WTC11 (cell line): Measurements from ENCODE around the gene ADGRL2. TPM values are rescaled to one million over a fixed set of nuclear protein-coding genes. Genes with fewer than 3 reads are reported as not detected.

Source experiments
- ATAC-seq: fragments of 200-7000 bp; cut with Tn5 transposase; 2 replicates; pipeline ENCODE4 v1.10.0; 2021; ENCODE audit warnings: mild to moderate bottlenecking, moderate library complexity
- CTCF ChIA-PET: fragments of 300-600 bp; sonication (Branson Sonifier 250); formaldehyde crosslinking; loops from one replicate; lab custom pipeline; 2021; ENCODE audit warnings: antibody characterized with exemption; lab: Charles Lee
- POLR2A ChIA-PET: fragments of 350-600 bp; sonication (Branson Sonifier 250); formaldehyde crosslinking; loops from one replicate; lab custom pipeline; 2021; ENCODE audit warnings: antibody characterized with exemption; lab: Charles Lee
- DNase-seq: peaks from one replicate; pipeline ENCODE4 v3.0.0; 2021; ENCODE audit warnings: low spot score
- H3K27ac Mint-ChIP-seq: 2 replicates; pipeline ENCODE4 v1.8.0; 2021; ENCODE audit warnings: mixed read lengths
- H3K27me3 Mint-ChIP-seq: 2 replicates; pipeline ENCODE4 v1.8.0; 2021; ENCODE audit warnings: low read depth, mild to moderate bottlenecking, moderate library complexity, mixed read lengths
- H3K36me3 Mint-ChIP-seq: 2 replicates; pipeline ENCODE4 v1.8.0; 2021; ENCODE audit warnings: mixed read lengths
- H3K4me1 Mint-ChIP-seq: 2 replicates; pipeline ENCODE4 v1.8.0; 2022; ENCODE audit warnings: mixed read lengths
- H3K4me3 Mint-ChIP-seq: 2 replicates; pipeline ENCODE4 v1.8.0; 2021; ENCODE audit warnings: mild to moderate bottlenecking, moderate library complexity, mixed read lengths
- H3K9me3 Mint-ChIP-seq: 2 replicates; pipeline ENCODE4 v1.8.0; 2021; ENCODE audit warnings: mixed read lengths
- AFF4 ChIP-seq: sonication (generic); formaldehyde crosslinking; IDR thresholded peaks from 2 replicates; pipeline ENCODE4 v1.8.1; 2023; ENCODE audit warnings: mild to moderate bottlenecking, missing genetic modification reagents, borderline replicate concordance
- AR ChIP-seq: fragments of 250-450 bp; sonication (Bioruptor Pico); IDR thresholded peaks from 2 replicates; pipeline ENCODE4 v1.9.0; 2021; ENCODE audit warnings: mild to moderate bottlenecking
- ATF1 ChIP-seq: sonication (generic); formaldehyde crosslinking; IDR thresholded peaks from 2 replicates; pipeline ENCODE4 v1.8.1; 2023; ENCODE audit warnings: mild to moderate bottlenecking, moderate library complexity, missing genetic modification reagents
- CTCF ChIP-seq: fragments of 200-600 bp; IDR thresholded peaks from 2 replicates; pipeline ENCODE4 v1.8.0; 2022; ENCODE audit warnings: antibody characterized with exemption
- ELF4 ChIP-seq: sonication (generic); formaldehyde crosslinking; IDR thresholded peaks from 2 replicates; pipeline ENCODE4 v1.8.1; 2022; ENCODE audit warnings: low read depth, mild to moderate bottlenecking, moderate library complexity, missing genetic modification reagents
- EMX1 ChIP-seq: fragments of 250-450 bp; sonication (Bioruptor Pico); IDR thresholded peaks from 2 replicates; pipeline ENCODE4 v1.8.0; 2021; ENCODE audit warnings: mild to moderate bottlenecking
- ESRRA ChIP-seq: sonication (generic); formaldehyde crosslinking; IDR thresholded peaks from 2 replicates; pipeline ENCODE4 v1.8.1; 2022; ENCODE audit warnings: mild to moderate bottlenecking, missing genetic modification reagents, borderline replicate concordance
- NFE2L1 ChIP-seq: sonication (generic); formaldehyde crosslinking; IDR thresholded peaks from 2 replicates; pipeline ENCODE4 v1.8.1; 2023; ENCODE audit warnings: missing genetic modification reagents
- NR2C2 ChIP-seq: sonication (generic); formaldehyde crosslinking; IDR thresholded peaks from 2 replicates; pipeline ENCODE4 v1.8.0; 2022; ENCODE audit warnings: mild to moderate bottlenecking, missing genetic modification reagents
- RORB ChIP-seq: fragments of 250-450 bp; sonication (Bioruptor Pico); IDR thresholded peaks from 2 replicates; pipeline ENCODE4 v1.9.0; 2021; ENCODE audit warnings: mild to moderate bottlenecking
- SMAD3 ChIP-seq: sonication (generic); formaldehyde crosslinking; IDR thresholded peaks from 2 replicates; pipeline ENCODE4 v1.8.0; 2022; ENCODE audit warnings: missing genetic modification reagents, mild to moderate bottlenecking, borderline replicate concordance
- USF2 ChIP-seq: sonication (generic); formaldehyde crosslinking; IDR thresholded peaks from 2 replicates; pipeline ENCODE4 v1.8.1; 2023; ENCODE audit warnings: mild to moderate bottlenecking, missing genetic modification reagents, moderate library complexity
- ZNF263 ChIP-seq: sonication (generic); formaldehyde crosslinking; IDR thresholded peaks from 2 replicates; pipeline ENCODE4 v1.8.1; 2022; ENCODE audit warnings: low read depth, mild to moderate bottlenecking, moderate library complexity, missing genetic modification reagents
- total RNA-seq: library from RNA; stranded (reverse); gene quantifications from 3 replicates; pipeline ENCODE4 v1.2.3, GENCODE V29; 2021
- TF ChIP-seq, protein P1 (sequence below): fragments of 250-450 bp; sonication (Bioruptor Pico); IDR thresholded peaks from 2 replicates; pipeline ENCODE4 v1.9.0; 2021; ENCODE audit warnings: moderate library complexity, mild to moderate bottlenecking, inconsistent platforms, borderline replicate concordance
- TF ChIP-seq, protein P2 (sequence below): sonication (generic); formaldehyde crosslinking; IDR thresholded peaks from 2 replicates; pipeline ENCODE4 v1.8.1; 2022; ENCODE audit warnings: low read depth, mild to moderate bottlenecking, moderate library complexity, missing genetic modification reagents, borderline replicate concordance
- TF ChIP-seq, protein P3 (sequence below): sonication (generic); formaldehyde crosslinking; IDR thresholded peaks from 2 replicates; pipeline ENCODE4 v1.8.1; 2022; ENCODE audit warnings: mild to moderate bottlenecking, missing genetic modification reagents, moderate library complexity, borderline replicate concordance
- TF ChIP-seq, protein P4 (sequence below): fragments of 250-450 bp; sonication (Bioruptor Pico); IDR thresholded peaks from 2 replicates; pipeline ENCODE4 v1.9.0; 2021; ENCODE audit warnings: mild to moderate bottlenecking, borderline replicate concordance

The ADGRL2 gene
- total RNA-seq, 1 experiment from 2014 or later: 71.6 TPM

GRCh38 chr1:81813691-81814090 lies 13.0 kb downstream of the ADGRL2 start:
- H3K27ac Mint-ChIP-seq: no peak overlapping the region
- H3K36me3 Mint-ChIP-seq: no peaks in the 10 kb centered on the region
- H3K9me3 Mint-ChIP-seq: no peaks in the 10 kb centered on the region
- H3K27me3 Mint-ChIP-seq: no peaks in the 10 kb centered on the region
- CTCF ChIA-PET: interaction anchor here (0.6 to 2.5 kb wide), 2 partner anchors 10 to 35 kb away, joined by 3 to 11 read pairs; no protein-coding TSS in a partner anchor
- POLR2A ChIA-PET: no interaction called here
- DNase-seq (no peak), ATAC-seq (no peak)
- peaks cover 60% of the 10 kb centered on the region for H3K4me1 Mint-ChIP-seq
- TF ChIP-seq ELF4 (CRISPR knock-in tag) (no peak), USF2 (no peak), EMX1 (CRISPR knock-in tag) (no peak), NR2C2 (CRISPR knock-in tag) (no peak), RORB (CRISPR knock-in tag) (no peak), NFE2L1 (CRISPR knock-in tag) (no peak), ATF1 (no peak), ESRRA (no peak), CTCF (no peak), AR (CRISPR knock-in tag) (no peak), ZNF263 (CRISPR knock-in tag) (no peak), SMAD3 (CRISPR knock-in tag) (no peak)
- TF ChIP-seq, protein P1, sequence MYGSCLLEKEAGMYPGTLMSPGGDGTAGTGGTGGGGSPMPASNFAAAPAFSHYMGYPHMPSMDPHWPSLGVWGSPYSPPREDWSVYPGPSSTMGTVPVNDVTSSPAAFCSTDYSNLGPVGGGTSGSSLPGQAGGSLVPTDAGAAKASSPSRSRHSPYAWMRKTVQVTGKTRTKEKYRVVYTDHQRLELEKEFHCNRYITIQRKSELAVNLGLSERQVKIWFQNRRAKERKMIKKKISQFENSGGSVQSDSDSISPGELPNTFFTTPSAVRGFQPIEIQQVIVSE (CRISPR knock-in tag): no peak
- TF ChIP-seq, protein P2, sequence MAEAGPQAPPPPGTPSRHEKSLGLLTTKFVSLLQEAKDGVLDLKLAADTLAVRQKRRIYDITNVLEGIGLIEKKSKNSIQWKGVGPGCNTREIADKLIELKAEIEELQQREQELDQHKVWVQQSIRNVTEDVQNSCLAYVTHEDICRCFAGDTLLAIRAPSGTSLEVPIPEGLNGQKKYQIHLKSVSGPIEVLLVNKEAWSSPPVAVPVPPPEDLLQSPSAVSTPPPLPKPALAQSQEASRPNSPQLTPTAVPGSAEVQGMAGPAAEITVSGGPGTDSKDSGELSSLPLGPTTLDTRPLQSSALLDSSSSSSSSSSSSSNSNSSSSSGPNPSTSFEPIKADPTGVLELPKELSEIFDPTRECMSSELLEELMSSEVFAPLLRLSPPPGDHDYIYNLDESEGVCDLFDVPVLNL (CRISPR knock-in tag): no peak
- TF ChIP-seq, protein P3, sequence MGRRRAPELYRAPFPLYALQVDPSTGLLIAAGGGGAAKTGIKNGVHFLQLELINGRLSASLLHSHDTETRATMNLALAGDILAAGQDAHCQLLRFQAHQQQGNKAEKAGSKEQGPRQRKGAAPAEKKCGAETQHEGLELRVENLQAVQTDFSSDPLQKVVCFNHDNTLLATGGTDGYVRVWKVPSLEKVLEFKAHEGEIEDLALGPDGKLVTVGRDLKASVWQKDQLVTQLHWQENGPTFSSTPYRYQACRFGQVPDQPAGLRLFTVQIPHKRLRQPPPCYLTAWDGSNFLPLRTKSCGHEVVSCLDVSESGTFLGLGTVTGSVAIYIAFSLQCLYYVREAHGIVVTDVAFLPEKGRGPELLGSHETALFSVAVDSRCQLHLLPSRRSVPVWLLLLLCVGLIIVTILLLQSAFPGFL (CRISPR knock-in tag): no peak
- no peak overlapping the region for H3K4me3 Mint-ChIP-seq

- ChIA-PET CTCF (no interaction called here), POLR2A (no interaction called here)
- H3K27me3 Mint-ChIP-seq: no peaks in the 10 kb centered on the region
- ATAC-seq (no peak), DNase-seq (no peak)
- H3K4me1 Mint-ChIP-seq: peaks cover 66% of the 10 kb centered on the region
- H3K36me3 Mint-ChIP-seq: no peaks in the 10 kb centered on the region
- H3K4me3 Mint-ChIP-seq: no peak overlapping the region
- H3K27ac Mint-ChIP-seq: no peak overlapping the region
- H3K9me3 Mint-ChIP-seq: no peaks in the 10 kb centered on the region
- TF ChIP-seq AFF4 (CRISPR knock-in tag): no peak
- TF ChIP-seq, protein P1 (CRISPR knock-in tag): no peak
- TF ChIP-seq, protein P4, sequence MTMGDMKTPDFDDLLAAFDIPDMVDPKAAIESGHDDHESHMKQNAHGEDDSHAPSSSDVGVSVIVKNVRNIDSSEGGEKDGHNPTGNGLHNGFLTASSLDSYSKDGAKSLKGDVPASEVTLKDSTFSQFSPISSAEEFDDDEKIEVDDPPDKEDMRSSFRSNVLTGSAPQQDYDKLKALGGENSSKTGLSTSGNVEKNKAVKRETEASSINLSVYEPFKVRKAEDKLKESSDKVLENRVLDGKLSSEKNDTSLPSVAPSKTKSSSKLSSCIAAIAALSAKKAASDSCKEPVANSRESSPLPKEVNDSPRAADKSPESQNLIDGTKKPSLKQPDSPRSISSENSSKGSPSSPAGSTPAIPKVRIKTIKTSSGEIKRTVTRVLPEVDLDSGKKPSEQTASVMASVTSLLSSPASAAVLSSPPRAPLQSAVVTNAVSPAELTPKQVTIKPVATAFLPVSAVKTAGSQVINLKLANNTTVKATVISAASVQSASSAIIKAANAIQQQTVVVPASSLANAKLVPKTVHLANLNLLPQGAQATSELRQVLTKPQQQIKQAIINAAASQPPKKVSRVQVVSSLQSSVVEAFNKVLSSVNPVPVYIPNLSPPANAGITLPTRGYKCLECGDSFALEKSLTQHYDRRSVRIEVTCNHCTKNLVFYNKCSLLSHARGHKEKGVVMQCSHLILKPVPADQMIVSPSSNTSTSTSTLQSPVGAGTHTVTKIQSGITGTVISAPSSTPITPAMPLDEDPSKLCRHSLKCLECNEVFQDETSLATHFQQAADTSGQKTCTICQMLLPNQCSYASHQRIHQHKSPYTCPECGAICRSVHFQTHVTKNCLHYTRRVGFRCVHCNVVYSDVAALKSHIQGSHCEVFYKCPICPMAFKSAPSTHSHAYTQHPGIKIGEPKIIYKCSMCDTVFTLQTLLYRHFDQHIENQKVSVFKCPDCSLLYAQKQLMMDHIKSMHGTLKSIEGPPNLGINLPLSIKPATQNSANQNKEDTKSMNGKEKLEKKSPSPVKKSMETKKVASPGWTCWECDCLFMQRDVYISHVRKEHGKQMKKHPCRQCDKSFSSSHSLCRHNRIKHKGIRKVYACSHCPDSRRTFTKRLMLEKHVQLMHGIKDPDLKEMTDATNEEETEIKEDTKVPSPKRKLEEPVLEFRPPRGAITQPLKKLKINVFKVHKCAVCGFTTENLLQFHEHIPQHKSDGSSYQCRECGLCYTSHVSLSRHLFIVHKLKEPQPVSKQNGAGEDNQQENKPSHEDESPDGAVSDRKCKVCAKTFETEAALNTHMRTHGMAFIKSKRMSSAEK (CRISPR knock-in tag): no peak
Measured at GRCh38 chr1:81819613-81820012, 18.9 kb downstream of the ADGRL2 start.
